K562 (cell line): ENCODE results near the gene FMNL3. TPM values are rescaled to one million over a fixed set of nuclear protein-coding genes. Genes with fewer than 3 reads are reported as not detected.

ENCODE experiments used
- ARID4B ChIP-seq: sonication (generic); formaldehyde crosslinking; IDR thresholded peaks from 2 replicates; pipeline ENCODE4 v1.8.0; 2022; ENCODE audit warnings: mild to moderate bottlenecking, missing genetic modification reagents
- MAX ChIP-seq: sonication (generic); formaldehyde crosslinking; IDR thresholded peaks from 2 replicates; pipeline ENCODE4 v1.9.0; 2022; ENCODE audit warnings: mild to moderate bottlenecking, missing genetic modification reagents
- MYC ChIP-seq, 2 experiments: fragments of 250-450 bp in 1 of 2; sonication (Bioruptor Pico) in 1 of 2; IDR thresholded peaks; 2 replicates each; pipeline versions ENCODE4 v1.5.1 to v1.6.1; 2012 to 2021; ENCODE audit warnings: low read depth in 2 of 2, borderline replicate concordance in 1 of 2, improper control_type of control experiment in 1 of 2, low read length in 1 of 2, mild to moderate bottlenecking in 1 of 2, moderate library complexity in 1 of 2
- POLR2G ChIP-seq: fragments of 200-400 bp; formaldehyde crosslinking; IDR thresholded peaks from 2 replicates; pipeline ENCODE4 v1.6.1; 2017; ENCODE audit warnings: low read depth, mild to moderate bottlenecking, antibody characterized with exemption, low read length, moderate library complexity
- PTBP1 ChIP-seq: fragments of 200-400 bp; formaldehyde crosslinking; IDR thresholded peaks from 2 replicates; pipeline ENCODE4 v1.6.1; 2017; ENCODE audit warnings: low read depth, low read length
- RB1 ChIP-seq: fragments of 450-650 bp; IDR thresholded peaks from 2 replicates; pipeline ENCODE4 v1.6.1; 2017; ENCODE audit warnings: low read depth, mild to moderate bottlenecking
- RBM22 ChIP-seq: fragments of 200-400 bp; formaldehyde crosslinking; IDR thresholded peaks from 2 replicates; pipeline ENCODE4 v1.6.1; 2018; ENCODE audit warnings: low read length, low read depth; ENCODE audit not compliant: poor library complexity, severe bottlenecking
- RFX1 ChIP-seq: fragments of 450-650 bp; IDR thresholded peaks from 2 replicates; pipeline ENCODE4 v1.6.1; 2016; ENCODE audit warnings: mild to moderate bottlenecking, moderate library complexity
- SIN3B ChIP-seq: fragments of 450-650 bp; IDR thresholded peaks from 2 replicates; pipeline ENCODE4 v1.6.1; 2017; ENCODE audit warnings: low read depth, mild to moderate bottlenecking, moderate library complexity
- SIRT6 ChIP-seq: IDR thresholded peaks from one replicate; pipeline ENCODE4 v1.6.1; 2012; ENCODE audit warnings: low read depth, mild to moderate bottlenecking, control low read depth, inconsistent platforms, low read length, moderate library complexity
- SP2 ChIP-seq: IDR thresholded peaks from 2 replicates; pipeline ENCODE4 v1.6.1; 2011; ENCODE audit warnings: mild to moderate bottlenecking, low read depth, low read length, moderate library complexity; ENCODE audit not compliant: poor library complexity, severe bottlenecking; ENCODE audit errors: extremely low read depth
- TBP ChIP-seq: optimal IDR thresholded peaks from 2 replicates; pipeline ENCODE3; 2011; ENCODE audit warnings: low read depth, low read length, improper control_type of control experiment
- UBTF ChIP-seq, 2 experiments: IDR thresholded peaks; 2 replicates each; pipeline ENCODE4 v1.6.1; 2012; ENCODE audit warnings: improper control_type of control experiment in 2 of 2, low read depth in 2 of 2, low read length in 2 of 2, borderline replicate concordance in 1 of 2
- ZBTB11 ChIP-seq, 3 experiments: fragments of 200-800 bp in 1 of 3; fragments of 250-450 bp in 1 of 3; fragments of 450-650 bp in 1 of 3; sonication (Bioruptor Pico) in 1 of 3; sonication (Bioruptor generic) in 1 of 3; formaldehyde crosslinking in 1 of 3; IDR thresholded peaks; 2 replicates each; pipeline versions ENCODE4 v1.6.1 to v1.8.0; 2016 to 2022; ENCODE audit warnings: mild to moderate bottlenecking in 2 of 3, missing genetic modification characterization in 2 of 3, missing compliant biosample characterization in 1 of 3, moderate library complexity in 1 of 3
- polyA plus RNA-seq, 8 experiments: library from polyadenylated mRNA; depleted of rRNA in 4 of 8; stranded (reverse) in 5 of 8; unstranded in 3 of 8; fragments of >200 nt; fragmentation: Nextera tagmentation in 2 of 8; fragmentation: Illumina TruSeq in 1 of 8; extraction: Ambion mirVana in 2 of 8; extraction: Trizol in 1 of 8; gene quantifications; 2 replicates each; pipeline versions ENCODE4 v1.2.1 to v1.2.3, GENCODE V29; 2011 to 2014; ENCODE audit warnings: inconsistent platforms in 1 of 8, missing spikeins in 1 of 8
- total RNA-seq, 7 experiments: library from RNA; depleted of rRNA in 6 of 7; stranded (reverse); fragments of >200 nt in 6 of 7; fragmentation: Illumina TruSeq in 2 of 7; extraction: Trizol in 2 of 7; gene quantifications; 2 replicates each; pipeline versions ENCODE4 v1.2.1 to v1.2.3, GENCODE V29; 2011 to 2021; ENCODE audit warnings: low replicate concordance in 1 of 7

The FMNL3 gene
- total and polyA plus RNA-seq, 9 of the 15 experiments (the other 6 are each of a cell fraction or from before 2014, with no cell fraction given) = 0.49 to 14.4 (median 6.8) TPM

- TF ChIP-seq ZBTB11 (CRISPR knock-in tag; IDR thresholded peaks at IDR 0.05) (peak in 1 of 3 experiments; percentile 43; a peak in 1 of 6 replicates), SIN3B (peak; percentile 40; the same call in 1 of the 2 replicates), SP2 (no peak), TBP (peak; percentile 74), UBTF (IDR thresholded peaks at IDR 0.05; ENCODE audit: borderline replicate concordance in 1 of 2, low read depth in 2 of 2, low read length in 2 of 2) (0 out of 4 replicates have a peak, but pooled peaks of 1 of the 2 experiments have one; percentile 42), POLR2G (peak; percentile 88), RB1 (peak; percentile 87), PTBP1 (no peak), SIRT6 (no peak), RBM22 (no peak), ARID4B (CRISPR knock-in tag) (peak; percentile 45; the same call in 1 of the 2 replicates), RFX1 (peak; percentile 26), MYC (IDR thresholded peaks at IDR 0.05; ENCODE audit: low read depth, low read length) (peak; percentile 7; the same call in 1 of the 2 replicates), MYC (CRISPR knock-in tag; IDR thresholded peaks at IDR 0.05; ENCODE audit: borderline replicate concordance, low read depth) (no peak), MAX (CRISPR knock-in tag) (peak; percentile 54; the same call in 1 of the 2 replicates)
These were observed 83.9 kb downstream of the FMNL3 start, which contains the start of gene PRPF40B (continued) for GRCh38 chr12:49623142-49623904.
